Stomach smooth muscle (tissue), 2 donors: ENCODE results near the gene DAB2IP.

ENCODE experiments used
- H3K27ac ChIP-seq: one replicate; pipeline ENCODE4 v1.7.0; 2013; ENCODE audit warnings: mild to moderate bottlenecking, low read length, inconsistent platforms
- H3K27me3 ChIP-seq, 2 donors: one replicate each; pipeline ENCODE4 v1.7.0; 2013; ENCODE audit warnings: low read length in 2 of 2; ENCODE audit not compliant: insufficient read depth in 2 of 2, control insufficient read depth in 1 of 2
- H3K36me3 ChIP-seq, 2 donors: one replicate each; pipeline ENCODE4 v1.7.0; 2013; ENCODE audit warnings: low read length in 2 of 2; ENCODE audit not compliant: control insufficient read depth in 2 of 2, insufficient read depth in 2 of 2
- H3K4me1 ChIP-seq: one replicate; pipeline ENCODE4 v1.7.0; 2013; ENCODE audit warnings: low read length; ENCODE audit not compliant: control insufficient read depth, insufficient read depth
- H3K4me3 ChIP-seq, 2 donors: one replicate each; pipeline ENCODE4 v1.7.0; 2013; ENCODE audit warnings: low read length in 2 of 2
- H3K9ac ChIP-seq, 2 donors: one replicate each; pipeline ENCODE4 v1.7.0; 2013; ENCODE audit warnings: low read length in 2 of 2, mild to moderate bottlenecking in 1 of 2
- H3K9me3 ChIP-seq, 2 donors: one replicate each; pipeline ENCODE4 v1.7.0; 2013; ENCODE audit warnings: low read length in 2 of 2; ENCODE audit not compliant: control insufficient read depth in 2 of 2
- donor health status: healthy.
- donor health status: Pancreatic carcinoma.

DAB2IP gene

GRCh38 chr9:121807823-121808278 lies 156.4 kb downstream of the DAB2IP start:
- H3K4me1 ChIP-seq: no peaks in the 10 kb centered on the region
- H3K9ac ChIP-seq: no peak overlapping the region
- H3K4me3 ChIP-seq: no peak overlapping the region
- H3K27ac ChIP-seq: no peak overlapping the region
- no peaks in the 10 kb centered on the region for H3K27me3 ChIP-seq
- H3K36me3 ChIP-seq: no peaks in the 10 kb centered on the region
- H3K9me3 ChIP-seq: peaks cover 0 to 3% of the 10 kb centered on the region in 2 donors

GRCh38 chr9:121808781-121809180 lies 157.3 kb downstream of the DAB2IP start:
- Histone ChIP-seq H3K9me3 (peaks cover 0 to 3% of the 10 kb centered on the region in 2 donors), H3K36me3 (no peaks in the 10 kb centered on the region), H3K27ac (no peak overlapping the region), H3K4me1 (no peaks in the 10 kb centered on the region), H3K27me3 (no peaks in the 10 kb centered on the region), H3K9ac (no peak overlapping the region), H3K4me3 (no peak overlapping the region)

- no peaks in the 10 kb centered on the region for H3K27me3 ChIP-seq
- no peak overlapping the region for H3K4me3 ChIP-seq
- H3K4me1 ChIP-seq: no peaks in the 10 kb centered on the region
- H3K27ac ChIP-seq: no peak overlapping the region
- H3K9me3 ChIP-seq: no peaks in the 10 kb centered on the region
- no peak overlapping the region for H3K9ac ChIP-seq
- H3K36me3 ChIP-seq: no peaks in the 10 kb centered on the region
These were observed 158.1 kb downstream of the DAB2IP start for GRCh38 chr9:121809356-121810050.

- no peak overlapping the region for H3K9ac ChIP-seq
- H3K27me3 ChIP-seq: no peaks in the 10 kb centered on the region
- no peaks in the 10 kb centered on the region for H3K9me3 ChIP-seq
- no peak overlapping the region for H3K4me3 ChIP-seq
- H3K36me3 ChIP-seq: no peaks in the 10 kb centered on the region
- no peaks in the 10 kb centered on the region for H3K4me1 ChIP-seq
- no peak overlapping the region for H3K27ac ChIP-seq
These were observed 159.1 kb downstream of the DAB2IP start for GRCh38 chr9:121810489-121810888.

- no peaks in the 10 kb centered on the region for H3K9me3 ChIP-seq
- no peaks in the 10 kb centered on the region for H3K4me1 ChIP-seq
- no peak overlapping the region for H3K9ac ChIP-seq
- no peaks in the 10 kb centered on the region for H3K27me3 ChIP-seq
- H3K4me3 ChIP-seq: no peak overlapping the region
- H3K27ac ChIP-seq: no peak overlapping the region
- no peaks in the 10 kb centered on the region for H3K36me3 ChIP-seq
These were observed 159.7 kb downstream of the DAB2IP start for GRCh38 chr9:121811140-121811539.

GRCh38 chr9:121811751-121812150 lies 160.3 kb downstream of the DAB2IP start:
- no peak overlapping the region for H3K27ac ChIP-seq
- H3K4me1 ChIP-seq: no peaks in the 10 kb centered on the region
- no peak overlapping the region for H3K9ac ChIP-seq
- H3K27me3 ChIP-seq: no peaks in the 10 kb centered on the region
- H3K4me3 ChIP-seq: no peak overlapping the region
- no peaks in the 10 kb centered on the region for H3K36me3 ChIP-seq
- H3K9me3 ChIP-seq: no peaks in the 10 kb centered on the region

- H3K27ac ChIP-seq: no peak overlapping the region
- no peaks in the 10 kb centered on the region for H3K9me3 ChIP-seq
- no peaks in the 10 kb centered on the region for H3K4me1 ChIP-seq
- H3K36me3 ChIP-seq: no peaks in the 10 kb centered on the region
- no peak overlapping the region for H3K9ac ChIP-seq
- H3K27me3 ChIP-seq: no peaks in the 10 kb centered on the region
- no peak overlapping the region for H3K4me3 ChIP-seq
These were observed 160.8 kb downstream of the DAB2IP start for GRCh38 chr9:121812159-121812735.

GRCh38 chr9:121813519-121814210 lies 162.2 kb downstream of the DAB2IP start:
- Histone ChIP-seq H3K9me3 (no peaks in the 10 kb centered on the region), H3K27ac (no peak overlapping the region), H3K27me3 (no peaks in the 10 kb centered on the region), H3K36me3 (no peaks in the 10 kb centered on the region), H3K4me1 (no peaks in the 10 kb centered on the region), H3K9ac (no peak overlapping the region), H3K4me3 (no peak overlapping the region)

GRCh38 chr9:121814594-121814993 lies 163.2 kb downstream of the DAB2IP start:
- H3K36me3 ChIP-seq: no peaks in the 10 kb centered on the region
- H3K9ac ChIP-seq: no peak overlapping the region
- no peaks in the 10 kb centered on the region for H3K9me3 ChIP-seq
- H3K4me1 ChIP-seq: no peaks in the 10 kb centered on the region
- no peak overlapping the region for H3K27ac ChIP-seq
- H3K27me3 ChIP-seq: no peaks in the 10 kb centered on the region
- H3K4me3 ChIP-seq: no peak overlapping the region

GRCh38 chr9:121815084-121815483 lies 163.7 kb downstream of the DAB2IP start:
- Histone ChIP-seq H3K27ac (no peak overlapping the region), H3K9me3 (no peaks in the 10 kb centered on the region), H3K9ac (no peak overlapping the region), H3K27me3 (no peaks in the 10 kb centered on the region), H3K4me1 (no peaks in the 10 kb centered on the region), H3K4me3 (no peak overlapping the region), H3K36me3 (no peaks in the 10 kb centered on the region)
